Femur (tissue), 1 donor: ENCODE results near the gene SIM1.

Experiments used
- DNase-seq: peaks from one replicate; pipeline ENCODE4 v3.0.0-alpha.2; 2017

Gene SIM1

GRCh38 chr6:100456141-100456907, 8.4 kb downstream of the SIM1 start:
- peak; percentile 31 for DNase-seq

DNA sequence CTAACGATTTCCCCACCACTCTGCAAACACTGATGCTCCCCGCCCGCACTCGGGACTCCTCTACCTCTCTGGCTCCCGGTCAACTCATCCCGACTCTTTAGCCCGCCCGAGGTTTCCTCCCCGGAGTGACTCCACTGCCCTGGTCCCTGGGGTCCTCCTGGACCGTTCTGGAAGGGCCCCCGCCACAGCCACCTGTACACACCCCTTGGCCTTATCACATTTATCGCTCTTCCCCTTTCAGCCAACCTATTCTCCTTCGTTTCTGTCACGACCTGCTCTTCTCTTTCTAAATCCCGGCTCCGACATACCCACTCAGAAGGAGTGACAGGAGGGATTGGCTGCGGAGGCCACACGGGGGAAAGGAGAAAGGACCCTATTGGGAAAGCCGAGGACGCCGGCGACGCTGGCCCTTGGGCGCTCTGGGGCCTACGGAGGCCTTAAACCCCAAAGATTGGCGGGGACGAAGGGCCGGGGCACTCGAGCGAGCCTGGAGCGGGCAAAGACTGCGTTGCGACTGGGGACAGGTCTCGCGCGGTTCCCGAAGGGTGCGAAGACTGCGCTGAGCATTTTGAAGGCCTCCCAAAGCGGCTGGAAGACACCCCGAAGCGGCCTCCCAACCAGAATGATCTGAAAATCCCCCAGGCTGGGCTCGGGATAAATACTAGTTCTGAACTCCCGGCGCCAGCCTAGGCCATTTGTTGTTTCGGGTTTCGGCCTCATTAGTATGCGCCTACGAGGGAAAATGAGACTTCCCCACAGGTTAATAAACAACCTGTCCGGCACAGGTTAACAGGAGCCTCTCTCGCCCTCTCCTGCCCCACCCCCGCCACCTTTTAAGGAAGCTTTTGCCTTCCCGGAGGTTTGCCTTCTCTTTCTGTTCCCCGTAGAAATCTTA, 9.2 kb downstream of the SIM1 start:
- DNase-seq = no peak

GRCh38 chr6:100454551-100455229, 10.0 kb downstream of the SIM1 start:
- DNase-seq = no peak

DNA sequence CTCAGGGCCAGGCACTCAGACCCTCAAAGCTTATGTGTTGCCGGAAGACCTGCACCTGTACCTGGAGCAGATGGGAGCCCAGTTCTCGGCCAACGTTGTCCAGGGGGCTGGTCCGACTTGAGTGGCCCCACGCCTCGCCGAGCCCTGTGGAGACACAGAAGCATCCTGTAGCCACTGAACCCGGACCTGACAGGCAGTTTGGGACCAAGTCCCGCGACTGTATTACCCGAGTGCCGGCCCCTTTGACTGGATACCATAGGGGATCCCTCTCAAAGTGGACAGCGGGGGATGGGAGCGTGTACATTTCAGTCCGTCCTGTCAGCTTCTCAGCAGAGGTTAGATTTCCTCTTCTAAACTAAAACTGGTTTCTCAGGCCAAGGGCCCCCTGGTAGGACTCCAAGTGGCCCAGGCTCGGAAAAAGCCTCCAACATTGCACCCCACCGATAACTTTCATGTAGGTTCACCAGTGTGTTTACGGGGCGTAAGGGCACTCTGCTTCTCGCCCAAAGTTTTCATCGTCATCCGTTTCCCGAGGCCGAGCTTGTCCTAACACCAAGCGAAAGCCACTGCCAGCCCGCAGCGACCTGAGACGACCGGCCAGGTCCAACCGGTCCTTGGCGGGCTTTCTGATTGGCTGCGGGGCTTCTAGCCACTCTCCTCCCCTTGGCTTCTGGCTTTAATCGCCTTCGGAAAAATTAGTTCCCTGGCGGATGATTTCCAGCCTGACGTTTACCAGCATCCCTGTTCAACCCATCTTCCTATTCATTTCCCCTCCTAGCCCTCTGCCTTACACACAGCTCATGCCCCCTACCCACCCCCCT, 10.8 kb downstream of the SIM1 start:
- DNase-seq = peak; percentile 42

DNA sequence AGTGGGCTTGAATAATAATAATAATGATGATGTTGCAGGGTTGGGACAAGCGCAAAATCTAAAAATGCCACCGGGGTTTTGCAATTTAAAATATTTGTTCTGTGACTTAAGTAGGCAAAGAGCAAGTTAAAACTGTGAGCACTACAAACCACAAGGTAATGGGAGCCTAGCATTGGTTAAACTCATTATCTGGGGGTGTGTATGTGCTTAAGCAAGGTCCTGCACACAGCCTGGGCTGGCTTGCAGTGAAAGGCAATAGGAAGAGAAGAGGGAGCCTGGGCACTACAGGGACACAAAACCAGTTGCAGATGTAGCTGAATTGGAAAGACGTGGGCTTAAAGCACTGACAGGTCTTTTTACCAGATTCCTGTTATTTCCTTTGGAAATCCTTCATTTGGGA, 11.7 kb downstream of the SIM1 start:
- DNase-seq = no peak

- DNase-seq = no peak
These were observed 13.1 kb downstream of the SIM1 start for GRCh38 chr6:100451577-100451976.

DNA sequence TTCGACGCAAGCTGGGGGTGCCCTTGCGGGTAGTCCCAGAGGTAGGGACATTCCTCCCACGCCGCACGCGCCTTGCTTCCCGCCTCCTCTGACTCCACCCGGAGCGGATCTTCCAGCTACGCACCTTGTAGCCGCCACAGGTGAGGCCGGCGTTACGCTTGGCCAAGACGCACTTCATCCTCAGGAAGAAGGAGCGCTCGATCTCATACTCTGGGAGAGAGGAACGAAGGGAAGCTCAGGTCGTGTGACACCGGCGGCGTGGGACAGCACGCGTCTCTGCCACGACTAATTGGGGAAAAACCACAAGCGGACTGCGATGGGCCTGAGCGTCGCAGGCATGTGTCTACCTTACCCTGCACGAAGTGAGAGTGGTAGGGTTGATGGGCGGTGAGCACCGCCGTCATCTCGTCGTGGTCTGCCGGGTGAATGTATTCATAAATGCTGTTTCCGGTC, 15.5 kb downstream of the SIM1 start:
- no peak for DNase-seq

- no peak for DNase-seq
These were observed 16.6 kb downstream of the SIM1 start for GRCh38 chr6:100447900-100448748.

DNA sequence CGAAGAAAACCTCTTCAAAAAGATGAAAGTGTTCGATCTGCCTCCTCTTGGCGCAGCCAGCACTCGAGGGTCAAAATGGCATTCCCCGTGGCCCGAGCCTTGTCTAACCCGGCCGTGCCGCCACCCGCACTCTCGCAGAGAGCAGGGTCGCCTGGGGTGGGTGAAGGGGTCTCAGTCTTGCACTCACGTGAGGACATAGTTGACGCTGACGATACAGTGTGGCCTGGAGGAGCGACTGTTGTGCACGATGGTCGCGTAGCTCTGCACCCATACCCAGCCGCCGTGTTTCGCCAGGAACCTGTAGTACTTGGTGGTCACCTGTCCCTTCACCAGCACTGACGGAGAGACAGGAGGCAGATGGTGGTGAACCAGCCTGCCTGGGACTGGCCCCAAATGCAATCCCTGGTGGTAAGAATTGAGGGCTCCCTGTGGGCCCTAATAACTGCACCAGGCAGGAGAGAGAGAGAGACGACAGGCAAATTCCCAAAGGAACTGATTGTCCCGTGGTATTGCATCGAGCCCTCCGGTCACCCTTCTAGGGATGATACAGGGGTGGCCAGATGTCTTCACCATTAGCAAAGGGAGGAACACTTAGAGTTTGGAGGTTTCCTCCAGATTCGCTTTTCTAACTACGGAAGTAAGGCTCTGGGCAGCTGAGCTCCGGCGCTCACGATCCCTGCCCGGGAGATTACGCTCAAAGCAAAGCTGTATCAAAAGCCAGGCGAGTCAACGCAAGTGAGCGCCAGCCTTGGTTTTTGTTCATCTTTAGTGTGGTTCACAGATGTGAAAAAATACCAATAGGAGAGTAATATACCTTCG, 17.4 kb downstream of the SIM1 start:
- no peak for DNase-seq

DNA sequence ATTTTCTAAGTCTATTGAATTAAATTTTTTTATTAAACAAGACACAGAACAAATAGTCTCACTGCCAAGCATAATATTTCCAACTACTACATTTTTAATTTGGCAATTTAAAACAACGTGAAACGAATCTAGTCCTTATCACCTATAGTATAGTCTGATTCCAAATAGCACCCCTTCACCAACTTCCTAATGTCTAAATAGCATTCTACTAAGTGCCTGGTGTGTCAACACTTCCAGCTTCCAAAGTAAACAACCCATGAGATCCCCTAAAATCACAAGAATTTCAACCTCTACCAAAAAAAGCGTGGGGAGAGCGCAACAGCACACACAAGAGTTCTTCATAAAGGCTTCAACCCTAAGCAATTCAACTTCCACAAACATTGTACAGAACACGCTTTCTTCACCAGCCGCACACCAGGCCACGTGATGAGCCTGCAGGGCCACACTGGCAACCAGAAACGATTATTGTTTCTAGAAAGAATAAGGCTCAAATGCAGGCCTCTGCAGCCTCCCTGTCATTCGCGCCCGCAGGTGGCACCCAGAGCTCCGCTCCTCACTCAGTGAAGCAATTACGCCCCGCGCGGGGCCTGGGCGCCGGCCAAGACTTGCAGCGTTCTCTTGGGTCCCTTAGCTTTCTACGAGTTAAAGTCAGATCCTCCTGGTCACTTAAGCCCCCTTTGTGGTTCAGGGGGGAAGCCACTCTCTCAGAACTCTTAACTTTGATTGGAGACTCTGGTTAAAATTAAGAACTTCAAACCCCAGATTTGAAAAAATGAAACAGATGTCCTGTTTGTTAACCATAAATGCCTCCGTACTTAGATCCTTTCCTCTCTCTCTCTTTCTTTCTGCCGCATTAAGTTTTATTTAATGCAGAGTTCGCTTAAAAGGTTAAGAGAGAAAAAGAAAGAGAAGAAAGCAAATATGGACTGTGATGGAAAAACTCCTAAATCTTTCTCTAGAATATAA, 18.3 kb downstream of the SIM1 start:
- no peak for DNase-seq

DNA sequence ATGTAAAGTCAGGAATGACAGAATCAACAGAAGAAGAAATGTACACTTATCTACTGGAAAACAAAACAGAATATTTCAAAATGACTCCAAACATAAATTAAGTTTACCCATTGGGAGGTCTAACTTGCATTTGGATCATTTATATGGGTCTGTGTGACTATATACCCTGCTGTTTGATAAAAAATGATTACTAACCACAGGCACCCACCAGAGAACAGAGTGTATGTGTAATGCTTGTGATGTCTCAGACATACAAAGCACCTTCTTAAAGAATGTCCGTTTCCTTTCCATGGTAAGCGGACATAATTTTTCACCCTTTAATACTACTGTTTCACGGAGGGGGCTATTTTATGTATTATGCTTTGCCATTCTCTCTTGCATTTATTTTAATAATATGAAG, 19.2 kb downstream of the SIM1 start:
- DNase-seq = no peak

GRCh38 chr6:100440935-100441334, 23.8 kb downstream of the SIM1 start:
- DNase-seq = no peak

- no peak for DNase-seq
These were observed 29.4 kb downstream of the SIM1 start for GRCh38 chr6:100435299-100435698.

GRCh38 chr6:100433726-100434435, 30.8 kb downstream of the SIM1 start:
- DNase-seq = no peak

GRCh38 chr6:100432136-100432535, 32.6 kb downstream of the SIM1 start:
- DNase-seq = no peak

- DNase-seq = no peak
These were observed 33.8 kb downstream of the SIM1 start for GRCh38 chr6:100430962-100431361.

DNA sequence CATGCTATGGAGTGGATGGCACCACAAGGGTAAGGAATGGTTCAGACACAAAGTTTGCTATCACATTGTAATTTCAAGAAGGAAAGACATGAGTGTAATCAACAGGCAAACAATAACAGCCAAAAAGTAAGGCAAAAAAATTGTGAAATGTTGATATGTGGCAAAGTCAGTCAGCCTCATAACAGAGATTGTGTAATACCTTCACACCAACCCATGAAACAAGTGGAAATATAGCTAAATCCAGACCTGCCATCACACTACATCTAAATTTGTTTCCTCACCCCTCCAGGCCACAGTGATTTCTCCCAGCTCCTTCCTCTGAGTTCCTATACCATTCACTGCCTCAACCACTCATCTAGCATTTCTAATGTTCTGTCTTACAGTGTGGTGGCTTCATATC, 37.3 kb downstream of the SIM1 start:
- DNase-seq = no peak

DNA sequence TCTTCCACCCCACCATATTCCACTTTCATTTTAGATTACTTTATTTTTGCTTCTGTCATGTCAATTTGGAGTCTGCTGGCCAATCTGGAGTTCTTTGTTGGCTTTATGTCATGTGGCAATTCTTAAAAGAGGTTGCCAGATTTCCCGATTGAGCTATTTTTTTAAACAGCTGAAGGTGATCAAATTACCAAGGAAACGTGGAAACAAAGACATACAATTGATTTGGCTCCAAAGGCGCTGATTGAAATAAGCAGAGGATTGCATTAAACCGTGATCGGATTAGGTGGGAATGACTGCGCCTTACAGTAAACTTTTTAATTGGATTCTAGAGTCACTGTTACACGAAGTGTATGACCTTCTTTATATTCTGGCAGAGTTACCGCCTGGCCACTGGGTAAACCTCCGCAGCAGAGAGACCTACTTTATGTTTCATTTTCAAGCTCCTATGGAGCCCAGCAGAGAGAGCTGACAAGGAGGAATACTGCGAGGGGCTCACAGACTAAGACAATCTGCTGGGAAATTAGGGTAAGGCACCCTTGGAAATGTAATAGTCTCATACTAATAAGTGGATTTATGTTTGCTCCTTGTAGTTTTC, 37.9 kb downstream of the SIM1 start:
- no peak for DNase-seq
